Panc1 (cell line): ENCODE measurements around the gene IL17B.

Experiments
- POLR2AphosphoS5 ChIP-seq: IDR thresholded peaks from 2 replicates; pipeline ENCODE4 v1.6.1; 2012; ENCODE audit warnings: mild to moderate bottlenecking, low read depth, low read length, moderate library complexity
- TCF7L2 ChIP-seq: IDR thresholded peaks from 2 replicates; pipeline ENCODE4 v1.6.1; 2011; ENCODE audit warnings: mild to moderate bottlenecking, low read depth, low read length, inconsistent platforms
- TF ChIP-seq, protein P1 (sequence below): fragments of 450-650 bp; IDR thresholded peaks from 2 replicates; pipeline ENCODE4 v1.5.1; 2017; ENCODE audit warnings: mild to moderate bottlenecking
- TF ChIP-seq, protein P2 (sequence below), 2 experiments: IDR thresholded peaks; 2 replicates each; pipeline ENCODE4 v1.6.1; 2011 to 2012; ENCODE audit warnings: low read depth in 2 of 2, control low read depth in 1 of 2, low read length in 1 of 2, mild to moderate bottlenecking in 1 of 2, moderate library complexity in 1 of 2; ENCODE audit not compliant: insufficient read depth in 1 of 2

DNA sequence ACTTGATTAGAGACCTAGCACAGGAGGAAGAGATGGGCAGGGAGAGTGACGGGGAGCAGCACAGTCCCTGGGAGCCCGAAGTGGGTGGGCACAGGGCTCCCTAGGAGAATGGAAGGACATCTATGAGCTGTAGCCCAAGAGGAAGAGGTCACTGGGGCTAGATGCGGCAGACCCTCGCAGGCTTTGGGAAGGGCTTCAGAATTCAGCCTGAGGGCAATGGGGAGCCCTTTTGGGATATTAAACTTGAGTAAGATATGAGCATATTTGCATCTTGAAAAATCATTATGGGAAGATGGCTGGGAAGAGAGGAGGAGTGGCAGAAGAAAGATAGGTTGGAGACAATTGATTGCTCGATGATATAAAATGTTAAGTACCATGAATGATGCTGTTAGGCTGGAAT lies 48.9 kb upstream of the IL17B start:
- TF ChIP-seq, protein P1, sequence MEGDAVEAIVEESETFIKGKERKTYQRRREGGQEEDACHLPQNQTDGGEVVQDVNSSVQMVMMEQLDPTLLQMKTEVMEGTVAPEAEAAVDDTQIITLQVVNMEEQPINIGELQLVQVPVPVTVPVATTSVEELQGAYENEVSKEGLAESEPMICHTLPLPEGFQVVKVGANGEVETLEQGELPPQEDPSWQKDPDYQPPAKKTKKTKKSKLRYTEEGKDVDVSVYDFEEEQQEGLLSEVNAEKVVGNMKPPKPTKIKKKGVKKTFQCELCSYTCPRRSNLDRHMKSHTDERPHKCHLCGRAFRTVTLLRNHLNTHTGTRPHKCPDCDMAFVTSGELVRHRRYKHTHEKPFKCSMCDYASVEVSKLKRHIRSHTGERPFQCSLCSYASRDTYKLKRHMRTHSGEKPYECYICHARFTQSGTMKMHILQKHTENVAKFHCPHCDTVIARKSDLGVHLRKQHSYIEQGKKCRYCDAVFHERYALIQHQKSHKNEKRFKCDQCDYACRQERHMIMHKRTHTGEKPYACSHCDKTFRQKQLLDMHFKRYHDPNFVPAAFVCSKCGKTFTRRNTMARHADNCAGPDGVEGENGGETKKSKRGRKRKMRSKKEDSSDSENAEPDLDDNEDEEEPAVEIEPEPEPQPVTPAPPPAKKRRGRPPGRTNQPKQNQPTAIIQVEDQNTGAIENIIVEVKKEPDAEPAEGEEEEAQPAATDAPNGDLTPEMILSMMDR, result no peak
- TF ChIP-seq POLR2AphosphoS5, result no peak
- TF ChIP-seq, protein P2, sequence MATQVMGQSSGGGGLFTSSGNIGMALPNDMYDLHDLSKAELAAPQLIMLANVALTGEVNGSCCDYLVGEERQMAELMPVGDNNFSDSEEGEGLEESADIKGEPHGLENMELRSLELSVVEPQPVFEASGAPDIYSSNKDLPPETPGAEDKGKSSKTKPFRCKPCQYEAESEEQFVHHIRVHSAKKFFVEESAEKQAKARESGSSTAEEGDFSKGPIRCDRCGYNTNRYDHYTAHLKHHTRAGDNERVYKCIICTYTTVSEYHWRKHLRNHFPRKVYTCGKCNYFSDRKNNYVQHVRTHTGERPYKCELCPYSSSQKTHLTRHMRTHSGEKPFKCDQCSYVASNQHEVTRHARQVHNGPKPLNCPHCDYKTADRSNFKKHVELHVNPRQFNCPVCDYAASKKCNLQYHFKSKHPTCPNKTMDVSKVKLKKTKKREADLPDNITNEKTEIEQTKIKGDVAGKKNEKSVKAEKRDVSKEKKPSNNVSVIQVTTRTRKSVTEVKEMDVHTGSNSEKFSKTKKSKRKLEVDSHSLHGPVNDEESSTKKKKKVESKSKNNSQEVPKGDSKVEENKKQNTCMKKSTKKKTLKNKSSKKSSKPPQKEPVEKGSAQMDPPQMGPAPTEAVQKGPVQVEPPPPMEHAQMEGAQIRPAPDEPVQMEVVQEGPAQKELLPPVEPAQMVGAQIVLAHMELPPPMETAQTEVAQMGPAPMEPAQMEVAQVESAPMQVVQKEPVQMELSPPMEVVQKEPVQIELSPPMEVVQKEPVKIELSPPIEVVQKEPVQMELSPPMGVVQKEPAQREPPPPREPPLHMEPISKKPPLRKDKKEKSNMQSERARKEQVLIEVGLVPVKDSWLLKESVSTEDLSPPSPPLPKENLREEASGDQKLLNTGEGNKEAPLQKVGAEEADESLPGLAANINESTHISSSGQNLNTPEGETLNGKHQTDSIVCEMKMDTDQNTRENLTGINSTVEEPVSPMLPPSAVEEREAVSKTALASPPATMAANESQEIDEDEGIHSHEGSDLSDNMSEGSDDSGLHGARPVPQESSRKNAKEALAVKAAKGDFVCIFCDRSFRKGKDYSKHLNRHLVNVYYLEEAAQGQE (IDR thresholded peaks at IDR 0.05; ENCODE audit: insufficient read depth in 1 of 2, low read depth in 2 of 2, low read length in 1 of 2), result no peak
- TF ChIP-seq TCF7L2, result no peak
